Ramos (cell line): ENCODE measurements around the gene ATF6.

Source experiments
- in situ Hi-C: fragments of 300-500 bp; cut with MboI; formaldehyde crosslinking; loops from one replicate; pipeline ENCODE4 v1.14.3; 2022; ENCODE audit warnings: low sequenced_read_pairs; ENCODE audit not compliant: unreplicated experiment

Gene ATF6

DNA sequence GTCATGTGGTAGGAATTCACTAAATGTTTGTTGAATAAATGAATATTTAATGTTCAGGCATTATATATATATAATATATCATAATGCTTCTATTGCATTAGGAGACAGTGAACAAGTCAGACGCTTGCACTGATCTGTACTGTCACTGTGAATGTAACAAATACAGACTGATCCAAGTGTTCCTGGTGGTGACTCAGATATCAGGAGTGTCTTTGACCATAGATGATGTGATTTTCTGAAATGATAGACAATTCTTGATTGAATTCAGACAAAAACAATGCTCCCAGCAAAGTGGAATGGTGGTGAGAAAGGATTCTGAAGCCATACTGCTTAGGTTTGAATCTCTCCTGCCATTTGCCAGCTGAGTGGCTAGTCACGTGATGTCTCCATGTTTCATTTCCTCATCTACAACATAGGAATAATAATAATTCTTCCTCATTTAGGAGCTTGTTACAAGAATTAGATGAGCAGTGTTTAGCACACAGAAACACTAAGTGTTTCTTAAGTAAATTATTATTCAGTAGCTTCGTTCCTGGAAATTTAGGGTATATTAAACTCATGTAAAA lies 186.6 kb downstream of the ATF6 start:
- in situ Hi-C loops: no loop called here

DNA sequence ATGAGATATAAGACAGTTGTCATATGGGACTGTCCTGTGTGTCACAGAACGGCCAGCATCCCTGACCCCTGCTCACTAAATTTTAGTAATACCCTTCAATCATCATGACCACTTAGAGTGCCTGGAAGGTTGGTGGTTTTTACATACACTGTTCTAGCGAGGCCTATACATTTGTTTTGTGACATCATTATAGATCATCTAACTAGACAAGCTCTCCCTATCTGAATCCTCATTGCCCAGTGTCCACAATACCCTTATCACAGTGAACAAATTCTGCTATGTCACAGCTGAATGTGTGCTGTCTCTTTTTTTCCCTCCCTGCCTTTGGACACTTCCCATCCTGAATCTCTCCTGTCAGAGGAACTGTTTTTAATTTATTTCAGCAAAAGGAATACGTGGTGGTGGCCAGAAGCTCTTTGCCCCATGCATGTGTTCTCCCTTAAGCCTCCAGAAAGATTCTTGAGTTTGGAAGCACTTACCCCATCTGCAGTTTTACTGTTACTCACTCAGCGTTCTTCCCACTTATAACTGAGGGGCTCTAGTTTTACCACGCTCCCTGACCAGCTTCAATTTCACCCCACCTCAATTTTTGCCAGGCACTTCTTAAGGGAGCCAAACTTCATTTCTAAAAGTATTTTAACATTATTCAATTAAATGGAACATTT lies 187.3 kb downstream of the ATF6 start:
- in situ Hi-C loops: no loop called here

DNA sequence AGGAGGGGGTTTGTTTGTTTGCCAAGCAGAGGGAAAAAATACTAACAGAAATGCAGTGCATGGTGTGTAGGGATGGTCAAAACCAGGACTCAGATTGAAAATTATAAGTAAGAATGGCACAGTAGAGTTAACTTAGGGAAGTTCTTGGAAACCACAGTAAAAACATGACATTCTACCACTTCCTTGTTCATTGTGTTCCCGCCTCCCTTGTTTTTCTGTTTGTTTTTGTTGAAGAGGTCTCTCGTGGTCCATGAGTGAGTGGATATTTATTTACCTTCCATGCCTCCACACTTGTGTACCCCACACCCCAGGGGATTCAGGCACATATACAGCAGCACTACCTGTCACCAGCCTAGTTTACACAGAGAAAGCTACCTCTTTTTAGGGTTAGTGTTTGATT lies 187.9 kb downstream of the ATF6 start:
- in situ Hi-C loops: no loop called here

DNA sequence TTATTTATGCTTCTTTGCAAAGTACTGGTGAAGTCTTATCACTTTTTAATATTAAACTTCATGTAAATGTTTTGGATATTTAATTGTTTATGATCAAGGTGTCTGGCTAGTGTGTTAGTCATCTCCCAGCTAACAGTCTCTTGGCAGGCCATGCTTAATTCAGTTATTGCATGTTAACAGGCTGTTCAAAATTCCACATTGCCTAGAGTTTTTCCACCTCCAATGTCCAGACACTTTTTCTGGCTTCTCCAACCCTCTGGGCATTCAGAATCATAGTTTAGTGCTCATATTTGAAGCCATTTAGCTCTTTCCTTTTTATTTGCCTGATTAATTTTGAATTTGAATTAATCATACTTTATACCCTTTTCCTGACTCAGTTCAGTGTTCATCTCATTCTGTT lies 188.3 kb downstream of the ATF6 start:
- in situ Hi-C loops: no loop called here

DNA sequence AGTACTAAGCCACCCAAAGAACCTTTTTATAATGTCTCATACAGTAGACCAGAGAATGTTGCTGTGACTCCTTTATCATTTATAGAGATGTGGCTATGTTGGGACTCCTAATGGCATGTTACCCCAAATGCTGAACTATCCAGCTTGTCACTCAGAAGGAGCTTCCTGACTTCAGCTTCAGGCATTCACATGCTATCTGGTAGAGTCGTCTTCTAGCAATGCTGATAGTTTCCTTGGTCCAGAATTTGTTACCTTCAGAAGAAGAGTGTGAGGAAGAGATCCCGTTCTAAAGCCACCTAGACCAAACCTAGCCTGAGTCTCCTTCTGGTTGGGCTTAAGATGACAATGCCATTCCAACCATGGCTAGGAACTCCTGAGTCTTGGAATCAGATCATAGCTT lies 189.5 kb downstream of the ATF6 start:
- in situ Hi-C loops: no loop called here

DNA sequence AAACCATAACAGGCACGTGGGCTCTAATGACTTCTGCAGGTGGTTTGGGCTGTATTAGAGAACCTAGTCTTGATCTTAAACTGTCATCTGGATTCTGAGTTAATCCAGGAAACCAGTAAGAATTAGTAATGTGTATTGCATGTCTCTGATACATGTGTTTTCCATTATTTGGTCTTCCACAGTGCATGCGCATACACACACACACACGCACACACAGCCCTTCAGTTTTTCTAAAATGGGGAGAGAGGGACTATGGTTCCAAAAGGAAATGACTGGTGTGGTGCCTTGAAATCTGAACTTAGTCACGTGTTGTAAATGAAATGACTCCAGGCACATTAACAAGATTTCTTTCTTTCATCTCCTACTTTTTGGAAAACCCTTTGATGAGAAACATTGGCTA lies 190.0 kb downstream of the ATF6 start:
- in situ Hi-C loops: no loop called here

- in situ Hi-C loops: no loop called here
These were observed 190.8 kb downstream of the ATF6 start for GRCh38 chr1:161956930-161957329.

DNA sequence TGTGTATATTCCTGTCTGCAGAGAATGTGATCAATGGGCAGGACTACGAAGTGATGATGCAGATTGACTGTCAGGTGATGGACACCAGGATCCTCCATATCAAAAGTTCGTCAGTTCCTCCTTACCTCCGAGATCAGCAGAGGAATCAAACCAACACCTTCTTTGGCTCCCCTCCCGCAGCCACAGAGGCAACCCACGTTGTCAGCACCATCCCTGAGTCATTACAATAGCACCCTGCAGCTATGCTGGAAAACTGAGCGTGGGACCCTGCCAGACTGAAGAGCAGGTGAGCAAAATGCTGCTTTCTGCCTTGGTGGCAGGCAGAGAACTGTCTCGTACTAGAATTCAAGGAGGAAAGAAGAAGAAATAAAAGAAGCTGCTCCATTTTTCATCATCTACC lies 192.3 kb downstream of the ATF6 start:
- in situ Hi-C loops: no loop called here

DNA sequence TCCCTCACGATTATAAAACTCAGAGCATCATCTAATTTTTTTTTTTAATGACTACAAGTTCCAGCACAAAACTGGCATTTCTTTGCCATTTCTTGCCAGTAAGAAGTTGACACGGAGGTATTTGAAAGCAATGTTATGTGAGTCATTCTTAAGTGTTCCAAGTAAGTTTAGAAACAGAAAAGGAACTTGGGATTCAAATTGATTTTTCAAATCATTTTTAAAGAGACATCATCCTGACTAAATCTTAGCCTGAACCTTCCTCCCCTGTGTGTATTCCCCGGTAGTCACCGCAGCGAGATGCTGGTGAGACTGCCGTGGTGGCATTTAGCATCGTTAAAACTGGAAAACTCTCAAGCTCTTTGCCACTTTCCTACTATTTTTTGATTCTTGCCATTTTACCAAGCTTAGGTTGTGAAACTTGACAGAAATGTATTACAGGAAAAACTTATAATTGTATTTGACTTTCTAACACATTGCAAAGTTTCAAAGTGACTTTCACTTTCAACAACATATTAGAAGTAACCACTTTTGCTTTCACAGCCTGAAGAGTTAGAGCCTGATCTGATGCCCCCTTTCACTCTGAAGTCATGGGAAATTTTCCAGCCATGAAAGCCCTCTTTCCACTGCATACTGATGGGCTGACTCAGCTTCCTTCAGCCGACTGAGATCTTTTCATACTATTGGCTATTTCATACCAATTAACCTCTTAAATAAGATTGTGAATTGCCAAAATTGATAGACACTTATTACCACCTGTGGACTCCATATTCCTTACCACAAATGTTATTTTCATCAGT lies 196.2 kb downstream of the ATF6 start:
- in situ Hi-C loops: no loop called here

- in situ Hi-C loops: no loop called here
These were observed 199.9 kb downstream of the ATF6 start for GRCh38 chr1:161966067-161966466.

- in situ Hi-C loops: no loop called here
These were observed 203.9 kb downstream of the ATF6 start for GRCh38 chr1:161970036-161970435.

DNA sequence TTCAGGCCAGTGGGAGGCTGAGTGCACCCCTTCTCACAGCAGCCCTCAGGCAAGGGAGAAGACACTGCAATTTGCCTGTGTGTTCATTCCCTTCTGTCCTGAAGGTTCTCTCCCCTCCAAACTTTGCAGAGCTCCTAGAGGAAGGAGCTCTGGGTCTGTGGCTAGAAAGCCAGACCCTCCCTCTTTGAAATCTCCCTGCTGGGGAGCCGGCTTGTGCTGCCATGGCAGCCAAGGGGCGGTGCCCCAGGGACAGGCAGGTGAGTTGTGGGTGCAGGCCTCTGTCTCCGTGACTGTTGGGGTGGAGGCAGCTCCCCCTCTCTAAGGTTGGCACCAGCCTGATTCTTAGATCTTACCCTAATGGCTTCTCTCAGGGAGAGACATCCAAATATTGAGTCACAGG lies 204.5 kb downstream of the ATF6 start:
- in situ Hi-C loops: no loop called here

- in situ Hi-C loops: no loop called here
These were observed 206.7 kb downstream of the ATF6 start for GRCh38 chr1:161972828-161973227.

GRCh38 chr1:161973924-161974845 lies 208.1 kb downstream of the ATF6 start:
- in situ Hi-C loops: no loop called here

DNA sequence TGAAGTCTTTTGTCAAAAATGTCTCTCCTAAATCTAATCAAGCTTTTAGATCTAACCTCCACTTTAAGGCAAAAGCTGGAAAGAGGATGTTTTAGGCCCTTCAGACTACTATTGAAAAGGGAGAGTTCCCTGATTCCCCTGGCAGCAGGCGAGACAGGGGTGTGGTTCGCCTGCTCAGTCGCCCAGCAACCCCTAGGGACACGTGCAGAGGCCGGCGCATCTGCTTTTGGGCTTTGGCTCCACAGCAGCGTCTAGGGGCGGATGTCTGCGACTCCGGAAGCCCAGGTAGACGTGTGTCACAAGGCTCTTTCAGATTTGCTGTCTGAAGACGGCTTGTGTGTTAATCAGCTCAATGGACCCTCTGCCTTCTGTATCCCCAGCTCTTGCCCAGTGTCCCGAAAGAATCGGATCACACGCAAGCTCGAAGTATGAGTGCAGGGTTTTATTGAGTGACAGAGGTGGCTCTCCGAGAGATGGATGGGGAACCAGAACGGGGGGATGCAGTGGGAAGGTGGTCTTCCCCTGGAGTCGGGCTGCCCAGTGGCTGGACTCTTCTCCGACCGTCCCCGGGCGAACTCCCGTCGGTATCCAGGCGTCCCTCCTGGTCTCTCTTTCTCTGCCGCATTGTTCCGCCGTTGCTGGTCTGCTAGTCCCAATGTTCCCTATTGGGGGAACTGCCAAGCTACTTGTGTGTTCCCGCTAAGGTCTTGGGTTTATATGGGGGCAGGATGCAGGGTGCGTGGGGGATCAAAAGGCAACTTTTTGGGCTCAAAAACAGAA lies 212.1 kb downstream of the ATF6 start:
- in situ Hi-C loops: no loop called here

GRCh38 chr1:161981126-161981525 lies 215.0 kb downstream of the ATF6 start:
- in situ Hi-C loops: no loop called here

DNA sequence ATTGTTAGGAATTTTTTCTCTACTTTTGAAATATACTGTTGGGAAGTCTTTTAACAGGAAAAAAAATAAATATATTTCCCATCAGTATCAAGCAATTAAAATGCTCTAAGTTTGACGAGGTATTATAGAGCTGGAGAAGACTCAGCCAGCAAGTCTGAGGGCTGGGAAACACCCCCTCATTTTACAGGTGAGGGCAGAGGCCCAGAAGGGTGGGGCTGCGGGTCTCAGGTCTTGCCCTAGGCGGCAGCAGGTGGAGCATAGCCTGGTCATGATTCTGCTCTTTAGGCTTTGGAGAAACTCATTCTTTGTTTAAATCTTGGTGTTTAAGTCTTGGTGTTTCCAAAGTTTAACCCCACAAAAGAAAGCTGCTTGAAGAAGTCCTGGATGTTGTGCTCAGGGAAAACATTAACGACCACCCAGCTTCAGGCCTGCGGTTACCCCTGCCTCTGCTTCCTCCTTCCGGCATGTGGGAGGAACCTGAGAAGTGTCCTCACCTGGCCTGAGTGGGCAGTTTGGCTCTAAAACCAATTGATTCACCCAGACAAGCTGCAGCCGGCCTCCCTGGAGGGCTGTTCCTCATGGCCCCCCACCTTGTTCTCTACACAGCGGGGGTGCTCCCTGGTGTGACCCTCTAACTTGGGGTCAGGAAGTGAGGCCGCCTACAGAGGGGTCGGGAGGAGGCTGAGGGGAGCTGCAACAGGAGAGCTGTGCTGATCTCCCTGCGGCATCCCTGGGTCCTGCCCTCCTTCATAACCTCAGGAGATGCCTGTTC lies 215.8 kb downstream of the ATF6 start:
- in situ Hi-C loops: no loop called here

DNA sequence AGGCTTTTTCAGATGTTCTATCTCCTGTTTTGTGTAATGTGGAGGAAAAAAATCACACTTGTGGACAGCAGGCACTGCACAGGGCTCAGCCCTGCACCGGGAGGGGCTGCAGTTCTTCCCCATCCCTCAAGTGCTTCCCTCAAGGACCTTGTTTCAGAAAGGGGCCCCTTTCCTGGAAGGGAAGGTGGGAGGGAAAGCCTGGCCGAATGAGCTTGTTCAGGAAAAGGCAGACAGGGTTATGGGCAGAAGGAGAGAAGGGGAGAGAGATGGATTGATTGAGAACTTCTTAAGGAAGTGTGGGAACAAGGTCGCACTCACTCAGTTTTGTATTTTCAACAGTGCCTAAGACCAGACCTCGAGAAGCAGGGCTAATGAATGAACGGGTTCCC lies 216.4 kb downstream of the ATF6 start:
- in situ Hi-C loops: no loop called here

GRCh38 chr1:161982917-161983316 lies 216.8 kb downstream of the ATF6 start:
- in situ Hi-C loops: no loop called here
